CD4-positive, alpha-beta T cell (primary cell): ENCODE measurements around the gene LAG3. TPM values are rescaled to one million over a fixed set of nuclear protein-coding genes. Genes with fewer than 3 reads are reported as not detected.
A peak's percentile ranks its signal among the peaks of the same experiment; 100 is the strongest.

Source experiments
- ATAC-seq: fragments of 200-7000 bp; cut with Tn5 transposase; one replicate; pipeline ENCODE4 v1.10.0; 2022; ENCODE audit warnings: mild to moderate bottlenecking; ENCODE audit not compliant: poor library complexity
- CTCF ChIA-PET: fragments of 350-600 bp; sonication (Branson Sonifier 250); formaldehyde crosslinking; loops from one replicate; lab custom pipeline; 2021; ENCODE audit warnings: antibody characterized with exemption, inconsistent platforms; lab: Charles Lee
- POLR2A ChIA-PET: fragments of 350-600 bp; sonication (Branson Sonifier 250); formaldehyde crosslinking; loops from one replicate; lab custom pipeline; 2021; ENCODE audit warnings: antibody characterized with exemption, inconsistent platforms; lab: Charles Lee
- DNase-seq, 14 experiments: peaks; one replicate each; pipeline ENCODE4 v3.0.0-alpha.2; 2013 to 2020; ENCODE audit warnings: mixed read lengths in 2 of 14
- H3K27ac ChIP-seq, 2 donors: one replicate each; pipeline versions ENCODE4 v1.5.1 to v1.7.0; 2013; ENCODE audit warnings: low read length in 2 of 2, low read depth in 1 of 2, mild to moderate bottlenecking in 1 of 2
- H3K27me3 ChIP-seq, 2 experiments: 1 replicate in 1 of 2; 2 replicates in 1 of 2; pipeline versions ENCODE4 v1.6.1 to v1.7.0; 2013; ENCODE audit warnings: low read length in 2 of 2, control low read depth in 1 of 2, mild to moderate bottlenecking in 1 of 2, moderate library complexity in 1 of 2; ENCODE audit not compliant: insufficient read depth in 2 of 2, control insufficient read depth in 1 of 2
- H3K36me3 ChIP-seq: one replicate; pipeline ENCODE4 v1.6.1; 2013; ENCODE audit warnings: low read length, control low read depth; ENCODE audit not compliant: insufficient read depth
- H3K4me1 ChIP-seq: one replicate; pipeline ENCODE4 v1.6.1; 2013; ENCODE audit warnings: low read length, control low read depth; ENCODE audit not compliant: insufficient read depth
- H3K4me3 ChIP-seq: one replicate; pipeline ENCODE4 v1.5.1; 2013; ENCODE audit warnings: mild to moderate bottlenecking, low read length, moderate library complexity
- H3K9me3 ChIP-seq, 2 experiments: 1 replicate in 1 of 2; 2 replicates in 1 of 2; pipeline versions ENCODE4 v1.6.1 to v1.7.0; 2013; ENCODE audit warnings: low read length in 2 of 2, mild to moderate bottlenecking in 2 of 2, control low read depth in 1 of 2, moderate library complexity in 1 of 2; ENCODE audit not compliant: control insufficient read depth in 1 of 2, insufficient read depth in 1 of 2
- H3K27ac Mint-ChIP-seq: one replicate; pipeline ENCODE4 v1.8.0; 2020; ENCODE audit warnings: mixed read lengths
- H3K27me3 Mint-ChIP-seq: one replicate; pipeline ENCODE4 v1.8.0; 2021; ENCODE audit warnings: mixed read lengths
- H3K36me3 Mint-ChIP-seq: one replicate; pipeline ENCODE4 v1.8.0; 2021; ENCODE audit warnings: low read depth, mixed read lengths
- H3K4me1 Mint-ChIP-seq: one replicate; pipeline ENCODE4 v1.8.0; 2021; ENCODE audit warnings: low read depth, mixed read lengths
- H3K4me3 Mint-ChIP-seq: one replicate; pipeline ENCODE4 v1.8.0; 2020; ENCODE audit warnings: mild to moderate bottlenecking, mixed read lengths
- H3K9me3 Mint-ChIP-seq: one replicate; pipeline ENCODE4 v1.8.0; 2020; ENCODE audit warnings: mixed read lengths
- intact Hi-C, 2 experiments: fragments of 100-400 bp; cut with DNase I in 1 of 2; cut with micrococcal nuclease in 1 of 2; formaldehyde crosslinking; loops; one replicate each; pipeline versions ENCODE4 v1.15.1 to v1.9.0; 2023 to 2025; cut with DNase I, micrococcal nuclease
- total RNA-seq, 174 experiments: library from RNA in 2 of 174; stranded (reverse) in 2 of 174; gene quantifications; one replicate each; pipeline ENCODE4 v1.2.3 and lab custom pipeline; 2021 to 2026
- TF ChIP-seq, protein P1 (sequence below): fragments of 200-600 bp; IDR thresholded peaks from one replicate; pipeline ENCODE4 v1.8.0; 2022; ENCODE audit warnings: antibody characterized with exemption, mild to moderate bottlenecking

LAG3 gene
- total RNA-seq, 2 experiments from 2014 or later = 0.82 to 1.4 TPM

DNA sequence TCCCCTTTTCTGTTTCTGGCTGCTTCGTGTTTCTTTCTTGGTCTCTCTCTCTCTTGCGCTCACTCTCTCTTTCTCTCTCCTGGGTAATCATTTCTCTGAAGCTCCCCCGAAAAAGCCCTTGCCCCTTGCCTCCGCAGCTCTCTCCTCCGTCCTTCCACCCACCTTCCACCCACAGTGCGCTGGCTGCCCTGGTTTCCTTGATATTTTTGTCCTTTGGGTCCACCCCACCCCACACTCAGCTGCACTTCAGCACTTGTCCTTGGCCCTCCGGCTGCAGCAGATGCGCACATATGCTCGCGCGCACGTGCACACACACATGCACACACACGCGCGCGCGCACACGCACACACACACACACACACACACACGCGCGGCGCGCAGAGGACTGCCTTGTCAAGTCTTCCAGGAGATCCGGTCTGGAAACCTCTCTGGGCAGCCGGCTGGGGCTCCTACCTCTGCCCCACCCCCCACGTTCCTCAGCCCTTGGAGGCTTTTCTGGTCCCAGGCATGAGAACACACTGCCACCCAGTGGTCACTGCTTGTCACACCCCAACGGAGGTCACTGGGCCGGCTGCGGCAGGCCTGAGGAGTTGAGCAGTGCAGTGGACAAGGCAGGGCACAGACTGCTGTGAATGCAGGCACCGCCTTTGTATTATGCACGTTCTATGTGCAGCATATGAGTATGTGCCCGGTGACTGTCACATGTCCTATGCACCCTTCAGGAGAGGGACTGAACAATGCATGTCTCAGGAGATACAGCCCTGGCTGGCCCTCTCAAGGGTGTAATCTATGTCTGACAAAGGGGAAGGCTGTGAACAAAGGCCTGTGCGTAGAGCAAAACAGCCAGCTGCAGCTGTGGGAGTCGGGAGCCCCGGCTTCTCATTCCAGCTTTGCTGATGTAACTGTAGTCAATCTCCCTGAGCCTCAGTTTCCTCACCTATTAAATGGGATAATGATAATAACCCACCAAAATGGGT, 6.5 kb downstream of the LAG3 start:
- Mint-ChIP-seq H3K4me3 (peak overlapping the region; percentile 85), H3K27ac (peak overlapping the region; percentile 77), H3K9me3 (no peaks in the 10 kb centered on the region), H3K27me3 (peaks cover 19% of the 10 kb centered on the region), H3K36me3 (no peaks in the 10 kb centered on the region), H3K4me1 (peaks cover 59% of the 10 kb centered on the region)
- intact Hi-C loops = loop anchor here (1.0 to 2.0 kb wide), 5 partner anchors 26 to 162 kb away; partner anchors contain the start of gene MLF2 (in 2 of the 2)
- CTCF ChIA-PET = interaction anchor here (0.6 to 2.5 kb wide), 6 partner anchors 12 to 94 kb away, joined by 3 to 17 read pairs (median 4); partner anchors contain the start of genes MLF2, PTMS and SPSB2
- H3K27ac ChIP-seq = peak overlapping the region in 1 of 2 donors; percentile 24
- peaks cover 70% of the 10 kb centered on the region for H3K4me1 ChIP-seq
- no peaks in the 10 kb centered on the region for H3K9me3 ChIP-seq
- DNase-seq (peak; percentile 80 to 93 (median 83)), ATAC-seq (peak; percentile 84)
- TF ChIP-seq, protein P1, sequence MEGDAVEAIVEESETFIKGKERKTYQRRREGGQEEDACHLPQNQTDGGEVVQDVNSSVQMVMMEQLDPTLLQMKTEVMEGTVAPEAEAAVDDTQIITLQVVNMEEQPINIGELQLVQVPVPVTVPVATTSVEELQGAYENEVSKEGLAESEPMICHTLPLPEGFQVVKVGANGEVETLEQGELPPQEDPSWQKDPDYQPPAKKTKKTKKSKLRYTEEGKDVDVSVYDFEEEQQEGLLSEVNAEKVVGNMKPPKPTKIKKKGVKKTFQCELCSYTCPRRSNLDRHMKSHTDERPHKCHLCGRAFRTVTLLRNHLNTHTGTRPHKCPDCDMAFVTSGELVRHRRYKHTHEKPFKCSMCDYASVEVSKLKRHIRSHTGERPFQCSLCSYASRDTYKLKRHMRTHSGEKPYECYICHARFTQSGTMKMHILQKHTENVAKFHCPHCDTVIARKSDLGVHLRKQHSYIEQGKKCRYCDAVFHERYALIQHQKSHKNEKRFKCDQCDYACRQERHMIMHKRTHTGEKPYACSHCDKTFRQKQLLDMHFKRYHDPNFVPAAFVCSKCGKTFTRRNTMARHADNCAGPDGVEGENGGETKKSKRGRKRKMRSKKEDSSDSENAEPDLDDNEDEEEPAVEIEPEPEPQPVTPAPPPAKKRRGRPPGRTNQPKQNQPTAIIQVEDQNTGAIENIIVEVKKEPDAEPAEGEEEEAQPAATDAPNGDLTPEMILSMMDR = peak; percentile 94
- peaks cover 0 to 8% of the 10 kb centered on the region in 2 experiments for H3K27me3 ChIP-seq
- H3K4me3 ChIP-seq = peak overlapping the region; percentile 59
- POLR2A ChIA-PET = interaction anchor here (0.7 to 3.7 kb wide), 6 partner anchors 11 to 73 kb away, joined by 3 to 24 read pairs (median 7); partner anchors contain the start of genes CD4, COPS7A, MLF2 and PTMS
- H3K36me3 ChIP-seq = no peaks in the 10 kb centered on the region

DNA sequence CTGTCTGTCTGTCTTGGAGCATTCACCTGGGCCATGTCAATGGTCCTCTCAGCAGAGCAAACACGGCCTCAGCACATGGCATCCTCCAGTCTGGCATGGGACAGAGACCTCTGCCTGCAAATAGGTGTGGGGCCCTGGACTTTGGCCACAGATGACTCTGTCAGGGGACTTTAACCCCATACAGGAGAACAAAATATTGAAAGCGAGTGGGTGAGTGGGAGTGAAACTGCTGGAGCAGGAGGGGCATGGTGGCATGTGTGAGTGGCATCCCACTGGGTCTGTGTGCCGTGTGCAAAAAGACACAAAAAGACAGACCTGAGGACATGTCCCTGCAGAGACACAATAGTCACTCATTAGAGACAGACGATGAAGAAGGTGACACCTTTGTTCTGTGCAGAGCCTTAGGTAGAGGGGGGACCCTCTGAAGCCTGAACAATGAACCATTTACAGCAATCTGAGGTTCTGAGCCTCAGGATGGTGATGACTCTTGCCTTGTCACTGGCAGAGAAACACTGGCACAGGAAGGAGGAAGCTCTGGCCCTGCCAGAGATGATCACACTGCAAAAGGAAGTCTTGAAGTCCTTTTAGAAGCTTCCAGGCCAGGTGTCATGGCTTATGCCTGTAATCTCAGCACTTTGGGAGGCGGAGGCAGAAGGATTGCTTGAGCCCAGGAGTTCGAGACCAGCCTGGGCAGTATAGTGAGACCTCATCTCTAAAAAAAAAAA, 7.5 kb downstream of the LAG3 start:
- no peak for ATAC-seq

More for the DNA sequence above, 7.5 kb downstream of the LAG3 start:
- Mint-ChIP-seq H3K27ac (peak overlapping the region; percentile 77), H3K4me3 (peak overlapping the region; percentile 40), H3K4me1 (peaks cover 59% of the 10 kb centered on the region), H3K27me3 (peaks cover 10% of the 10 kb centered on the region), H3K9me3 (no peaks in the 10 kb centered on the region), H3K36me3 (no peaks in the 10 kb centered on the region)
- intact Hi-C loops = loop anchor here (1.0 to 2.0 kb wide), 5 partner anchors 27 to 163 kb away; partner anchors contain the start of gene MLF2 (in 1 of the 2)
- Histone ChIP-seq H3K9me3 (no peaks in the 10 kb centered on the region), H3K4me1 (peaks cover 70% of the 10 kb centered on the region), H3K4me3 (no peak overlapping the region), H3K27me3 (peaks cover 0 to 2% of the 10 kb centered on the region in 2 experiments), H3K27ac (no peak overlapping the region), H3K36me3 (no peaks in the 10 kb centered on the region)
- DNase-seq = no peak
- ChIA-PET CTCF (interaction anchor here (1.7 to 2.5 kb wide), 4 partner anchors 13 to 27 kb away, joined by 5 to 17 read pairs (median 7); partner anchors contain the start of genes MLF2 and PTMS), POLR2A (interaction anchor here (0.7 to 3.7 kb wide), 8 partner anchors 8 to 92 kb away, joined by 3 to 24 read pairs (median 4); partner anchors contain the start of genes CD4, CDCA3, LAG3 and MLF2)
- TF ChIP-seq, protein P1 = no peak
